Neural progenitor cell (in vitro differentiated cells): ENCODE data around the gene CPNE8.

ENCODE experiments used
- CTCF ChIP-seq: fragments of 200-600 bp; sonication (generic); IDR thresholded peaks from 2 replicates; pipeline ENCODE4 v1.5.1; 2017; ENCODE audit warnings: antibody characterized with exemption, mild to moderate bottlenecking
- EZH2 ChIP-seq: fragments of 200-600 bp; sonication (generic); IDR thresholded peaks from 2 replicates; pipeline ENCODE4 v1.6.1; 2017; ENCODE audit warnings: antibody characterized with exemption, mild to moderate bottlenecking, moderate library complexity
- EZH2phosphoT487 ChIP-seq: fragments of 200-600 bp; sonication (generic); IDR thresholded peaks from 2 replicates; pipeline ENCODE4 v1.6.1; 2017; ENCODE audit warnings: antibody characterized with exemption

GRCh38 chr12:38669081-38669480 is 236.3 kb downstream of the CPNE8 start:
- TF ChIP-seq EZH2phosphoT487: no peak
- no peak for TF ChIP-seq CTCF
- no peak for TF ChIP-seq EZH2
